Breast epithelium (tissue), 4 donors: Measurements from ENCODE around the gene GFOD2. TPM values are rescaled to one million over a fixed set of nuclear protein-coding genes. Genes with fewer than 3 reads are reported as not detected.

Experiments used
- DNase-seq, 2 donors: peaks; one replicate each; pipeline ENCODE4 v3.0.0-alpha.2; 2019; ENCODE audit warnings: low spot score in 2 of 2
- H3K27ac ChIP-seq, 2 donors: fragments of 200-600 bp; sonication (generic) in 1 of 2; one replicate each; pipeline ENCODE4 v1.5.1; 2016 to 2019; ENCODE audit warnings: mild to moderate bottlenecking in 1 of 2
- H3K27me3 ChIP-seq, 2 donors: fragments of 200-600 bp; sonication (generic) in 1 of 2; one replicate each; pipeline versions ENCODE4 v1.5.1 to v1.6.0; 2017 to 2019; ENCODE audit warnings: control low read depth in 1 of 2, mild to moderate bottlenecking in 1 of 2
- H3K36me3 ChIP-seq: fragments of 200-600 bp; one replicate; pipeline ENCODE4 v1.5.1; 2019
- H3K4me1 ChIP-seq, 2 donors: fragments of 200-600 bp; sonication (generic); one replicate each; pipeline ENCODE4 v1.5.1; 2016 to 2019; ENCODE audit warnings: control low read depth in 1 of 2
- H3K4me3 ChIP-seq, 3 donors: fragments of 200-600 bp; sonication (generic); 1 replicate in 2 of 3; 2 replicates in 1 of 3; pipeline ENCODE4 v1.5.1; 2016 to 2019; ENCODE audit warnings: mild to moderate bottlenecking in 3 of 3, moderate library complexity in 2 of 3
- H3K9me3 ChIP-seq, 2 donors: fragments of 200-600 bp; sonication (generic) in 1 of 2; one replicate each; pipeline ENCODE4 v1.5.1; 2016 to 2019; ENCODE audit warnings: control low read depth in 1 of 2
- CTCF ChIP-seq, 3 donors: fragments of 450-650 bp; IDR thresholded peaks; one replicate each; pipeline ENCODE4 v1.5.1; 2016 to 2017; ENCODE audit warnings: antibody characterized with exemption in 3 of 3, mild to moderate bottlenecking in 3 of 3, moderate library complexity in 3 of 3
- POLR2A ChIP-seq: fragments of 450-650 bp; IDR thresholded peaks from one replicate; pipeline ENCODE4 v1.6.1; 2016; ENCODE audit warnings: antibody characterized with exemption, mild to moderate bottlenecking, moderate library complexity
- POLR2AphosphoS5 ChIP-seq, 3 donors: sonication (generic); formaldehyde crosslinking; IDR thresholded peaks; one replicate each; pipeline ENCODE4 v1.6.1; 2017; ENCODE audit warnings: antibody characterized with exemption in 3 of 3
- intact Hi-C: fragments of 100-400 bp; cut with DNase I; formaldehyde crosslinking; loops from one replicate; pipeline ENCODE4 v1.15.1; 2023; ENCODE audit warnings: low total_unique reads
- total RNA-seq, 3 donors: library from RNA; depleted of rRNA; stranded (reverse); fragments of >200 nt; gene quantifications; one replicate each; pipeline ENCODE4 v1.1.0, GENCODE V29; 2016

The GFOD2 gene
- total RNA-seq, 3 donors from 2014 or later, result 11.4 to 22.0 (median 21.4) TPM

GRCh38 chr16:67707210-67707609 lies 11.9 kb downstream of the GFOD2 start:
- no peaks in the 10 kb centered on the region for H3K27me3 ChIP-seq
- no peaks in the 10 kb centered on the region for H3K36me3 ChIP-seq
- intact Hi-C loops, result no loop called here
- no peak for TF ChIP-seq POLR2AphosphoS5 (IDR thresholded peaks at IDR 0.05)
- TF ChIP-seq POLR2A, result no peak
- no peak for TF ChIP-seq CTCF (IDR thresholded peaks at IDR 0.05)
- no peak overlapping the region for H3K4me3 ChIP-seq
- H3K9me3 ChIP-seq, result no peaks in the 10 kb centered on the region
- no peak for DNase-seq
- no peaks in the 10 kb centered on the region for H3K4me1 ChIP-seq
- H3K27ac ChIP-seq, result no peak overlapping the region

- TF ChIP-seq CTCF (IDR thresholded peaks at IDR 0.05), result no peak
- no peak for TF ChIP-seq POLR2A
- TF ChIP-seq POLR2AphosphoS5 (IDR thresholded peaks at IDR 0.05), result no peak
- H3K36me3 ChIP-seq, result no peaks in the 10 kb centered on the region
- H3K4me3 ChIP-seq, result no peak overlapping the region
- H3K9me3 ChIP-seq, result no peaks in the 10 kb centered on the region
- intact Hi-C loops, result no loop called here
- no peaks in the 10 kb centered on the region for H3K27me3 ChIP-seq
- H3K4me1 ChIP-seq, result no peaks in the 10 kb centered on the region
- DNase-seq, result no peak
- H3K27ac ChIP-seq, result no peak overlapping the region
These were observed 15.0 kb downstream of the GFOD2 start for GRCh38 chr16:67704110-67704509.

- intact Hi-C loops, result no loop called here
- Histone ChIP-seq H3K4me1 (no peaks in the 10 kb centered on the region), H3K9me3 (no peaks in the 10 kb centered on the region), H3K4me3 (no peak overlapping the region), H3K27ac (no peak overlapping the region), H3K36me3 (no peaks in the 10 kb centered on the region), H3K27me3 (no peaks in the 10 kb centered on the region)
- TF ChIP-seq POLR2AphosphoS5 (IDR thresholded peaks at IDR 0.05) (no peak), CTCF (IDR thresholded peaks at IDR 0.05) (no peak), POLR2A (no peak)
- DNase-seq, result no peak
These were observed 15.5 kb downstream of the GFOD2 start for GRCh38 chr16:67703626-67704025.

- no peaks in the 10 kb centered on the region for H3K4me1 ChIP-seq
- H3K36me3 ChIP-seq, result no peaks in the 10 kb centered on the region
- H3K27ac ChIP-seq, result no peak overlapping the region
- H3K9me3 ChIP-seq, result no peaks in the 10 kb centered on the region
- intact Hi-C loops, result no loop called here
- H3K4me3 ChIP-seq, result no peak overlapping the region
- no peaks in the 10 kb centered on the region for H3K27me3 ChIP-seq
- DNase-seq, result no peak
- TF ChIP-seq POLR2AphosphoS5 (IDR thresholded peaks at IDR 0.05), result no peak
- TF ChIP-seq CTCF (IDR thresholded peaks at IDR 0.05), result no peak
These were observed 17.0 kb downstream of the GFOD2 start for GRCh38 chr16:67702130-67702529.

GRCh38 chr16:67701420-67701819 lies 17.7 kb downstream of the GFOD2 start:
- Histone ChIP-seq H3K4me3 (no peak overlapping the region), H3K36me3 (no peaks in the 10 kb centered on the region), H3K27me3 (no peaks in the 10 kb centered on the region), H3K27ac (no peak overlapping the region), H3K9me3 (no peaks in the 10 kb centered on the region), H3K4me1 (no peaks in the 10 kb centered on the region)
- TF ChIP-seq POLR2A, result no peak
- no peak for TF ChIP-seq CTCF (IDR thresholded peaks at IDR 0.05)
- no peak for TF ChIP-seq POLR2AphosphoS5 (IDR thresholded peaks at IDR 0.05)
- intact Hi-C loops, result no loop called here
- DNase-seq, result no peak
